NT2/D1 (cell line): ENCODE measurements around the gene IL18.
"Not testable (repeated sequence)": the region's sequence is repeated elsewhere in the genome, so short reads cannot be mapped to it uniquely, and the experiment has no call there.

ENCODE experiments used
- DNase-seq: peaks from one replicate; pipeline ENCODE4 v3.0.0-alpha.2; 2011; ENCODE audit warnings: low read depth, low spot score
- H3K27me3 ChIP-seq: 2 replicates; pipeline ENCODE4 v1.6.0; 2011; ENCODE audit warnings: mild to moderate bottlenecking; ENCODE audit not compliant: insufficient read length, insufficient read depth
- H3K36me3 ChIP-seq: 2 replicates; pipeline ENCODE4 v1.6.1; 2011; ENCODE audit warnings: mild to moderate bottlenecking, low read length, mixed read lengths; ENCODE audit not compliant: insufficient read depth, insufficient read length
- H3K4me1 ChIP-seq: 2 replicates; pipeline ENCODE4 v1.5.1; 2011; ENCODE audit not compliant: insufficient read depth, insufficient read length
- H3K4me3 ChIP-seq: 2 replicates; pipeline ENCODE4 v1.5.1; 2011; ENCODE audit warnings: low read depth; ENCODE audit not compliant: insufficient read length
- H3K9ac ChIP-seq: 2 replicates; pipeline ENCODE4 v1.6.0; 2011; ENCODE audit warnings: low read depth; ENCODE audit not compliant: insufficient read length
- H3K9me3 ChIP-seq: 2 replicates; pipeline ENCODE4 v1.5.1; 2011; ENCODE audit warnings: mild to moderate bottlenecking, low read length; ENCODE audit not compliant: insufficient read depth
- SUZ12 ChIP-seq: IDR thresholded peaks from 2 replicates; pipeline ENCODE4 v1.6.1; 2011; ENCODE audit not compliant: insufficient read length, insufficient read depth; ENCODE audit errors: extremely low read depth
- YY1 ChIP-seq: IDR thresholded peaks from 2 replicates; pipeline ENCODE4 v1.6.1; 2011; ENCODE audit not compliant: insufficient read length, insufficient read depth
- ZNF274 ChIP-seq: IDR thresholded peaks from 2 replicates; pipeline ENCODE4 v1.6.1; 2011; ENCODE audit warnings: mild to moderate bottlenecking, low read depth, low read length

The IL18 gene

DNA sequence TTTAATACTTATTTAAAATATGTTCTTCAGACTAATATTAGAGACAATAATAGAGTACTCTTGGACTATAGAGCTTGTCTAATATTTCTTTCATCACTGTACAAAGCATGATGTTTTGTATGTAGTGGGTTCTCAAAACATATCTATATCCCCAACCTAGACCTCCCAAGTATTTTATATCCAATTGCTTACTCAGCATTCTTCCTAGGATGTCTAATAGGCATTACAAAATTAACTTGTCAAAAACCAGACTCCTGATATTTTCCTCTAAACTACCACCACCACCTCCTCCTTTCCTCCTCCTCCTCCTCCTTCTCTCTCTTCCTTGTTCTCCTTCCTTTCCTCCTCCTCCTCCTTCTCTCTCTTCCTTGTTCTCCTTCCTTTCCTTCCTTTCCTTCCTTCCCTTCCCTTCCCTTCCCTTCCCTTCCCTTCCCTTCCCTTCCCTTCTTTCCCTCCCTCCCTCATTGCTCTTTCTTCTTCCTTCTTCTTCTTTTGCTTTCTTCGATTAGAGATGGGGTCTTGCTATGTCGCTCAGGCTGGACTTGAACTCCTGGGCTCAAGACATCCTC, 32.7 kb upstream of the IL18 start:
- Histone ChIP-seq H3K4me1 (no peaks in the 10 kb centered on the region), H3K9ac (no peak overlapping the region), H3K4me3 (no peak overlapping the region), H3K27me3 (no peaks in the 10 kb centered on the region), H3K36me3 (no peaks in the 10 kb centered on the region), H3K9me3 (no peaks in the 10 kb centered on the region)
- no peak for DNase-seq
- TF ChIP-seq ZNF274 (no peak), YY1 (no peak), SUZ12 (no peak)

DNA sequence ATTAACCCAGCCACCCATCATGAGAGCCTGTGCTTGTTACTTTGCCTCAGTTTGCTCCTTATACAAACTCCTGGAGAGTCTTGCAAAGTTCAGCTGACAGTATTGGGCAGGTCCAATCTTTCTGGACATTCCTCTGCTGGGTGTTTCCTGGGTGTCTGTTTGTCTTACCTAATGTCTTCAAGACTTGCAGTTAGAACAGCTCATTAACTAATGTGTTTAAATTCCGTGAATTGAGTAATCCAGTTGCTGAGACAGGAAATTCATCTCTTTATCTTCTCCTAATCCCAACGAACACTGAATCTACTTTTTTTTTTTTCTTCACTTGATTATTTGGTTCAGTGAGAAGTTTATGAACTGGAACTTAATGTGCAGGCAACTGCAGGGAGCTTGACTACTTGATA, 32.1 kb upstream of the IL18 start:
- DNase-seq: no peak
- no peak for TF ChIP-seq ZNF274
- TF ChIP-seq YY1: no peak
- no peak for TF ChIP-seq SUZ12

DNA sequence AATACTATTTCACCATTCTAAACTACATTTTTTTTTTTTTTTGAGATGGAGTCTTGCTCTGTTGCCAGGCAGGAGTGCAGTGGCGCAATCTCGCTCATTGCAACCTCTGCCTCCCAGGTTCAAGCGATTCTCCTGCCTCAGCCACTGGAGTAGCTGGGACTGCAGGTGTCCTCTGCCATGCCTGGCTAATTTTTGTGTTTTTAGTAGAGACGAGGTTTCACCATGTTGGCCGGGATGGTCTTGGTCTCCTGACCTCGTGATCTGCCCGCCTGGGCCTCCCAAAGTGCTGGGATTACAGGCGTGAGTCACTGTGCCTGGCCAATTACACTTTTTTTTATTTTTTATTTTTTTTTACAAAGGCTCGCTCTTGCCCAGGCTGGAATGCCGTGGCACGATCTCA, 31.2 kb upstream of the IL18 start:
- not testable (repeated sequence) for H3K4me3 ChIP-seq, H3K27me3 ChIP-seq, H3K9ac ChIP-seq

More for the DNA sequence above, 32.1 kb upstream of the IL18 start:
- H3K4me1 ChIP-seq: no peaks in the 10 kb centered on the region
- no peak overlapping the region for H3K4me3 ChIP-seq
- no peaks in the 10 kb centered on the region for H3K36me3 ChIP-seq
- H3K27me3 ChIP-seq: no peaks in the 10 kb centered on the region
- no peaks in the 10 kb centered on the region for H3K9me3 ChIP-seq
- H3K9ac ChIP-seq: no peak overlapping the region

DNA sequence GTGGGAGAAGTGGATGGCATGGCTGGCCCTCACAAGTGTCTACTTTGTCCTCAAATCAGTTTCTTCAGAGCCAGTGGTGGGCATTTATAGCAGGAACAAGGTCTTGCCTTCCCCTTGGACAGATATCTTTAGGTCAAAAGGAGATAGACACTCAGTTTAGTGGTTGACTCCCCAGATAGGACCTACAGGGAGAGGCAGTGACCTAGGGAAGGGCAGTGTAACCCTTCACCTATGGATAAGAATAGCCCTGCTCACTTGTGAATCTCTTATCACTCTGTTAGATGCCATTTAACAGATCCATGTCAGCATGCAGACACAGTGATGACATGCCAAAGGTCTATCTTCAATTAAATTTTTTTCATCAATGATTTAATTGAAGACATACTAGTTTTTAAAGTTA, 22.4 kb upstream of the IL18 start:
- no peaks in the 10 kb centered on the region for H3K9me3 ChIP-seq
- no peak for DNase-seq
- no peaks in the 10 kb centered on the region for H3K4me1 ChIP-seq
- H3K9ac ChIP-seq: no peak overlapping the region
- no peaks in the 10 kb centered on the region for H3K27me3 ChIP-seq
- no peak overlapping the region for H3K4me3 ChIP-seq
- TF ChIP-seq YY1: no peak
- no peak for TF ChIP-seq SUZ12
- TF ChIP-seq ZNF274: no peak
- no peaks in the 10 kb centered on the region for H3K36me3 ChIP-seq

More for the DNA sequence above, 31.2 kb upstream of the IL18 start:
- not testable (repeated sequence) for H3K9me3 ChIP-seq, H3K4me1 ChIP-seq, H3K36me3 ChIP-seq, DNase-seq

DNA sequence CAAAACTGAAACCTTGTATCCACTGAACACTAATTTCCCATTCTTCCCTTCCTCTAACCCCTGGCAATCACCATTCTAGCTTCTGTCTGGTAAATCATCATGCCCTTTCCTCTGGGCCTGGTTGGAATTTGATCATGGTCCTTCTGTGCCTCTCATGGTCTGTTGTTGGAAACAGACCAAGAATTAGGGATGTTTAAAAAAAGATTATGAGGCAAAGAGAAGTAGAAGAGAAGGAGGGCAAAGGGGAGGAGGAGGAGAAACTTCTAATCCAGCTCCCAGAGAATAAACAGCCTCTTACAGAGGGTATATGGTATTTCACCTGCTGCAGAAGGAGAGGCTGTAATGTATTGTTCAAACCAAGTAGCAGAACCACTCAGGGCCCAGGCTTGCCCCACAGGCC, 22.0 kb upstream of the IL18 start:
- no peaks in the 10 kb centered on the region for H3K36me3 ChIP-seq
- no peak for DNase-seq
- H3K9ac ChIP-seq: no peak overlapping the region
- no peaks in the 10 kb centered on the region for H3K27me3 ChIP-seq
- H3K9me3 ChIP-seq: no peaks in the 10 kb centered on the region
- TF ChIP-seq SUZ12: no peak
- TF ChIP-seq YY1: no peak
- no peak for TF ChIP-seq ZNF274
- H3K4me1 ChIP-seq: no peaks in the 10 kb centered on the region
- no peak overlapping the region for H3K4me3 ChIP-seq

DNA sequence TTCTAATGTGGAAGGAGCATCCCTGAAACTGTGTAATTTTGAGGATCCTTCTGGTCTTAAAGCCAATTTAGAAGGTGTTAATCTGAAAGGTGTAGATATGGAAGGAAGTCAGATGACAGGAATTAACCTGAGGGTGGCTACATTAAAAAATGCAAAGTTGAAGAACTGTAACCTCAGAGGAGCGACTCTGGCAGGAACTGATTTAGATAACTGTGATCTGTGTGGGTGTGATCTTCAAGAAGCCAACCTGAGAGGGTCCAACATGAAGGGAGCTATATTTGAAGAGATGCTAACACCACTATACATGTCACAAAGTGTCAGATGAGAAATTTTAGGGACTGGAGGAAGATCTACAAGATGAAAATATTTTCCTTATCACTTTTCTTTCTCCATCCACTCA, 19.0 kb upstream of the IL18 start:
- TF ChIP-seq ZNF274 (no peak), YY1 (no peak), SUZ12 (no peak)
- Histone ChIP-seq H3K9ac (no peak overlapping the region), H3K27me3 (no peaks in the 10 kb centered on the region), H3K36me3 (no peaks in the 10 kb centered on the region), H3K4me3 (no peak overlapping the region), H3K4me1 (no peaks in the 10 kb centered on the region), H3K9me3 (no peaks in the 10 kb centered on the region)
- DNase-seq: no peak

DNA sequence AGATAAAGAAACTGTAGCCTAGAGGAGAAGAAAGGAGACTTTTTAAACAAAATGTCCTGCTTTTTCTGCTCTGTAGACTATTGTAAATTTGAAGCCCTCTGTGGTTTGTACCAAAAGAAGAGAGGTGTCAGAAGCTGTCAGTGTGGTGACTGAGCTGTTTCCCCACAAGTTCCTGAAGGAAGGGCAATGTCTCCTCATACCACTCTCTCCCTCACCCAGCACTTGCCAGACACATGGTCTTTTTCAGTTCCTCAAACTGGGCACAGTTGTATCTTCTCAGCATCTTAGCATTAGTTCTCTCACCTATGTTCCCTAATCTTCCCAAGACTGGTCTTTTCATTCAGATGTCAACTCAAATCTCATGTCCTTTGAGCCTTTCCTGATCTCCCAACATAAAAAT, 15.7 kb upstream of the IL18 start:
- H3K36me3 ChIP-seq: no peaks in the 10 kb centered on the region
- H3K4me3 ChIP-seq: no peak overlapping the region
- DNase-seq: no peak
- TF ChIP-seq YY1 (no peak), SUZ12 (no peak), ZNF274 (no peak)
- no peaks in the 10 kb centered on the region for H3K4me1 ChIP-seq
- H3K9ac ChIP-seq: no peak overlapping the region
- H3K9me3 ChIP-seq: no peaks in the 10 kb centered on the region
- no peaks in the 10 kb centered on the region for H3K27me3 ChIP-seq

DNA sequence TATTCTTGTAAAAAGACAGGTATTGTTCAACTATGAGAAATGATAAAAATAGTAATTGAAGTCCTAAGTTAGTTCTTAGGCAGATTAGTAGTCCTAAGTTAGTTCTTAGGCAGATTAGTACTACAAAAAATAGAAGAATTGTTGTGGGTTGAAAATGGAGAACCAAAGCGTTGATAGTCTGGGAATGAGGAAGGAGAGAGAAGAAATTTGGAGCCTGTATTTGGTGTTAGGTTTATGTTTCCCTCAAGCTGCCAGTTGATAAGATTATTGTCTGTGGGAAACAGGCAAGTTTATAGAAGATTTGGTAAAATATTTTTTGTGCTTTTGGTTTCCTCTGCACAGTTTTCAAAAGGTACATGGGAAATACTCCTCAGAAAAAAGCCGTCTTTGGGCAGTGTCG, 15.0 kb upstream of the IL18 start:
- H3K9ac ChIP-seq: no peak overlapping the region
- no peaks in the 10 kb centered on the region for H3K9me3 ChIP-seq
- H3K36me3 ChIP-seq: no peaks in the 10 kb centered on the region
- H3K4me1 ChIP-seq: no peaks in the 10 kb centered on the region
- TF ChIP-seq SUZ12 (no peak), ZNF274 (no peak), YY1 (no peak)
- H3K27me3 ChIP-seq: no peaks in the 10 kb centered on the region
- DNase-seq: no peak
- no peak overlapping the region for H3K4me3 ChIP-seq
